GM06990 (cell line): ENCODE data around the gene SHANK1.

Source experiments
- DNase-seq: peaks from one replicate; pipeline ENCODE4 v3.0.0-alpha.2; 2011; ENCODE audit not compliant: insufficient read length; ENCODE audit errors: extremely low read depth
- H3K27me3 ChIP-seq: replicated peaks from 2 replicates; pipeline ENCODE4 v1.6.0; 2011; ENCODE audit warnings: low read length; ENCODE audit not compliant: control insufficient read depth, insufficient read depth
- H3K36me3 ChIP-seq: 2 replicates; pipeline ENCODE4 v1.5.1; 2011; ENCODE audit warnings: low read length; ENCODE audit not compliant: control insufficient read depth, insufficient read depth
- H3K4me3 ChIP-seq: replicated peaks from 2 replicates; pipeline ENCODE4 v1.5.1; 2011; ENCODE audit warnings: low read depth, mild to moderate bottlenecking, control low read depth, low read length
- CTCF ChIP-seq: IDR thresholded peaks from 2 replicates; pipeline ENCODE4 v1.5.1; 2011; ENCODE audit warnings: low read length, control low read depth, mild to moderate bottlenecking, inconsistent platforms; ENCODE audit not compliant: insufficient read depth, poor library complexity, severe bottlenecking

SHANK1 gene

GRCh38 chr19:50720181-50720920 is 749 bp upstream of the SHANK1 start:
- no peak for TF ChIP-seq CTCF
- no peak for DNase-seq
- H3K27me3 ChIP-seq: peaks cover 1% of the 10 kb centered on the region
- no peaks in the 10 kb centered on the region for H3K36me3 ChIP-seq
- no peak overlapping the region for H3K4me3 ChIP-seq

GRCh38 chr19:50719119-50719435 is 525 bp downstream of the SHANK1 start:
- no peak overlapping the region for H3K4me3 ChIP-seq

GRCh38 chr19:50718255-50719118 is 1.1 kb downstream of the SHANK1 start:
- no peak for TF ChIP-seq CTCF
- no peak for DNase-seq
- Histone ChIP-seq H3K36me3 (no peaks in the 10 kb centered on the region), H3K27me3 (peaks cover 1% of the 10 kb centered on the region), H3K4me3 (no peak overlapping the region)

More at GRCh38 chr19:50719119-50719435, 525 bp downstream of the SHANK1 start:
- H3K27me3 ChIP-seq: peaks cover 1% of the 10 kb centered on the region
- TF ChIP-seq CTCF: no peak
- DNase-seq: no peak
- H3K36me3 ChIP-seq: no peaks in the 10 kb centered on the region

- no peak for TF ChIP-seq CTCF
- DNase-seq: no peak
- no peak overlapping the region for H3K4me3 ChIP-seq
- no peaks in the 10 kb centered on the region for H3K36me3 ChIP-seq
- H3K27me3 ChIP-seq: peaks cover 1% of the 10 kb centered on the region
Measured at GRCh38 chr19:50717891-50718254, 1.7 kb downstream of the SHANK1 start.

GRCh38 chr19:50717026-50717723 is 2.4 kb downstream of the SHANK1 start:
- peaks cover 1% of the 10 kb centered on the region for H3K27me3 ChIP-seq
- DNase-seq: no peak
- no peak for TF ChIP-seq CTCF
- H3K36me3 ChIP-seq: no peaks in the 10 kb centered on the region
- no peak overlapping the region for H3K4me3 ChIP-seq
